ENCODE measurements around the gene ARRDC4. TPM values are rescaled to one million over a fixed set of nuclear protein-coding genes. Genes with fewer than 3 reads are reported as not detected.

Gene ARRDC4
- total RNA-seq, 1 experiment from 2014 or later, result 6.9 TPM

DNA sequence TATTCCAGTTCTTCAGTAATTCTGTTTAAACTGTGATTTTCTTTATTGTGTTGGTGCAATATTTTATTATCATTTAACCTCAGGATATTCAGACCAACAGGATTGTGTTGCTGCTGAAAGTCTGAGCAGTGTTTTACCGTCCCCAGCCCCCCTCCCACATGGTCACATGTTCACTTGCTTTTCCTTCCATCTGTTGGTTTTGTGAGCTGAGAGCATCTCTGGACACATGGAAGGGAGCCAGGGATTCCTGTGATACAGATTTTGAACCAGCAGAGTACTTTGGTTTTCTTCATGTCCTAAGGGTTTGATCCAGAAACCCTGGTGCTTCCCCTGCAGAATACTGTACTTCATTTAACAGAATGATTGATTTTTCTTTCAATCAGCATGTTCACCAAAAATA, 11.9 kb downstream of the ARRDC4 start:
- H3K36me3 ChIP-seq (ENCODE audit: low read depth), result peaks cover 38% of the 10 kb centered on the region
- H4K20me1 ChIP-seq (ENCODE audit: insufficient read depth), result peaks cover 7% of the 10 kb centered on the region; the same call in 1 of the 2 replicates
- ChIA-PET CTCF (no interaction called here), POLR2A (ENCODE audit: unreplicated experiment) (no interaction called here)
- H3K4me1 ChIP-seq (replicated peaks; ENCODE audit: insufficient read depth), result peaks cover 9% of the 10 kb centered on the region
- H2AFZ ChIP-seq, result no peak overlapping the region
- no peak overlapping the region for H3K4me2 ChIP-seq
- no TSS peak for BruUV-seq (replicated peaks)
- DNase-seq, result no peak
- no peak overlapping the region for H3K27ac ChIP-seq
- no peaks in the 10 kb centered on the region for H3K9me2 ChIP-seq (ENCODE audit: insufficient read depth)
- TF ChIP-seq EZH2 (IDR thresholded peaks at IDR 0.05; ENCODE audit: low read depth), result no peak
- TF ChIP-seq, protein P1, sequence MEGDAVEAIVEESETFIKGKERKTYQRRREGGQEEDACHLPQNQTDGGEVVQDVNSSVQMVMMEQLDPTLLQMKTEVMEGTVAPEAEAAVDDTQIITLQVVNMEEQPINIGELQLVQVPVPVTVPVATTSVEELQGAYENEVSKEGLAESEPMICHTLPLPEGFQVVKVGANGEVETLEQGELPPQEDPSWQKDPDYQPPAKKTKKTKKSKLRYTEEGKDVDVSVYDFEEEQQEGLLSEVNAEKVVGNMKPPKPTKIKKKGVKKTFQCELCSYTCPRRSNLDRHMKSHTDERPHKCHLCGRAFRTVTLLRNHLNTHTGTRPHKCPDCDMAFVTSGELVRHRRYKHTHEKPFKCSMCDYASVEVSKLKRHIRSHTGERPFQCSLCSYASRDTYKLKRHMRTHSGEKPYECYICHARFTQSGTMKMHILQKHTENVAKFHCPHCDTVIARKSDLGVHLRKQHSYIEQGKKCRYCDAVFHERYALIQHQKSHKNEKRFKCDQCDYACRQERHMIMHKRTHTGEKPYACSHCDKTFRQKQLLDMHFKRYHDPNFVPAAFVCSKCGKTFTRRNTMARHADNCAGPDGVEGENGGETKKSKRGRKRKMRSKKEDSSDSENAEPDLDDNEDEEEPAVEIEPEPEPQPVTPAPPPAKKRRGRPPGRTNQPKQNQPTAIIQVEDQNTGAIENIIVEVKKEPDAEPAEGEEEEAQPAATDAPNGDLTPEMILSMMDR (conservative IDR thresholded peaks at IDR 0.05), result no peak
- H3K4me3 ChIP-seq, result no peak overlapping the region
- no peaks in the 10 kb centered on the region for H3K9me3 ChIP-seq (ENCODE audit: insufficient read depth, low read depth)
- intact Hi-C loops (cut with micrococcal nuclease; ENCODE audit: unreplicated experiment), result no loop called here
- H3K79me2 ChIP-seq (ENCODE audit: low read depth), result no peaks in the 10 kb centered on the region
- no peaks in the 10 kb centered on the region for H3K27me3 ChIP-seq (ENCODE audit: insufficient read depth, low read depth)
- H3F3A ChIP-seq (ENCODE audit: insufficient read depth, low read depth), result 0 out of 2 replicates have a peak, but pooled peaks cover 11% of the 10 kb centered on the region

DNA sequence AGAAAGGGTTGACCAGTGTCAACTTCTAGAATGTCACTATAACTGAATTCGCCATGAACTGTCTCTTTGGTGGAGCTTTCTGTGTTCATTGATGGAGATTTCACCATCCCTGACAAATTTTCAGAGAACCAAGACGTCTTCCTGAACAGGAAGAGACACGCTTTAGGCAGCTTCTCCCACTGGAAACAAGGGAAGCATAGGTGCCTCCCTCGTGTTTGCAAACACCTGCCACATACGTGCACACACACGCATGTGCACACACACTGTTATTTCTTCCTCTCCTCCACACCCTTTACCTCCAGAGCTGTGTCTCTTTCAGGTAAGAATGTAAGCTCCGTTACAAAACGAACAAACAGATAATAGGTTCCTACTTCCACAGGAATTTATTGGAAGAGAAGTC, 15.6 kb downstream of the ARRDC4 start:
- Histone ChIP-seq H3K4me2 (no peak overlapping the region), H3K27ac (no peak overlapping the region), H3K9me3 (ENCODE audit: insufficient read depth, low read depth) (no peaks in the 10 kb centered on the region), H4K20me1 (ENCODE audit: insufficient read depth) (no peaks in the 10 kb centered on the region), H3K4me3 (no peak overlapping the region), H3K9me2 (ENCODE audit: insufficient read depth) (no peaks in the 10 kb centered on the region), H3K79me2 (ENCODE audit: low read depth) (no peaks in the 10 kb centered on the region), H3F3A (ENCODE audit: insufficient read depth, low read depth) (0 out of 2 replicates have a peak, but pooled peaks cover 15% of the 10 kb centered on the region), H2AFZ (no peak overlapping the region), H3K4me1 (replicated peaks; ENCODE audit: insufficient read depth) (peaks cover 13% of the 10 kb centered on the region), H3K27me3 (ENCODE audit: insufficient read depth, low read depth) (no peaks in the 10 kb centered on the region), H3K36me3 (ENCODE audit: low read depth) (peaks cover 12% of the 10 kb centered on the region)
- ChIA-PET CTCF (no interaction called here), POLR2A (ENCODE audit: unreplicated experiment) (interaction anchor here (0.6 kb wide), 1 partner anchor 318 kb away, joined by 8 read pairs; no protein-coding TSS in a partner anchor)
- BruUV-seq (replicated peaks), result no TSS peak
- intact Hi-C loops (cut with micrococcal nuclease; ENCODE audit: unreplicated experiment), result no loop called here
- TF ChIP-seq, protein P1 (conservative IDR thresholded peaks at IDR 0.05), result no peak
- TF ChIP-seq EZH2 (IDR thresholded peaks at IDR 0.05; ENCODE audit: low read depth), result no peak
- DNase-seq, result no peak

DNA sequence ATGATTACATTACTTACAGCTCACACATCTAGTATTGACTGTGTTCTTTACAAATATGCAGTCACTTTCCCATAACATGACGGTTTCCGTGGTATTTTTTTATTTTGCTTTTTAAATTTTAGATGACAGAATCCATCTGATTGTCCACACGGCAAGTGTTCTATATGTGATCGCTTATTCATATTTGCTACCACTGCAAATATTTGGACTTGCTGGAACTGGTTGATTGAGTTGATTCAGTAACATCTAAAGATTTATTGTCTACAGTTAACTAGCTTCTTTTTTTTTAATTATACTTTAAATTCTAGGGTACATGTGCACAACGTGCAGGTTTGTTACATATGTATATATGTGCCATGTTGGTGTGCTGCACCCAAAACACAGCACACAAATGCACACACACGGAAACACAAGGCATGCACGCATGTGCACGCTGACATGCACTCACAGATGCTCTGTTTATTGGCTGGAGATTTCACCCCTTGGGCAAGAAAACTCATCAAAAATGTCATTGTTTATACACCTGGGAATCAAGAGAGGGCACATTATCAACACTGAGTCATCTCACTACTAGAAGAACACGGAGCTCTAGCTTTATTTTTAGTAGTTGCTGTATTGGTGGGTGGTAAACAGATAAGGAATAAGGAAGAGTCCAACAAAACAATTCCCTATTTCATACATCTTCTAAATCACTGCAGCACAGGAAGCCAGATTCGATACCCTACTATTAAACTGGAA, 16.4 kb downstream of the ARRDC4 start:
- Histone ChIP-seq H3K36me3 (ENCODE audit: low read depth) (peaks cover 4% of the 10 kb centered on the region; the same call in 1 of the 2 replicates), H3K4me1 (replicated peaks; ENCODE audit: insufficient read depth) (peaks cover 13% of the 10 kb centered on the region), H3K27ac (no peak overlapping the region), H3K4me2 (peak overlapping the region; percentile 61), H2AFZ (no peak overlapping the region), H4K20me1 (ENCODE audit: insufficient read depth) (no peaks in the 10 kb centered on the region), H3K9me3 (ENCODE audit: insufficient read depth, low read depth) (no peaks in the 10 kb centered on the region), H3K79me2 (ENCODE audit: low read depth) (no peaks in the 10 kb centered on the region), H3K4me3 (0 out of 2 replicates have a peak overlapping the region, but pooled peaks have one; percentile 15), H3F3A (ENCODE audit: insufficient read depth, low read depth) (0 out of 2 replicates have a peak, but pooled peaks cover 15% of the 10 kb centered on the region), H3K27me3 (ENCODE audit: insufficient read depth, low read depth) (no peaks in the 10 kb centered on the region), H3K9me2 (ENCODE audit: insufficient read depth) (no peaks in the 10 kb centered on the region)
- DNase-seq, result peak in 1 of 2 experiments; percentile 63
- BruUV-seq (replicated peaks), result TSS peak; percentile 33
- CTCF ChIA-PET, result interaction anchor here (0.6 to 1.3 kb wide), 2 partner anchors 17 to 19 kb away, joined by 4 to 5 read pairs; partner anchors contain the start of gene ARRDC4
- POLR2A ChIA-PET (ENCODE audit: unreplicated experiment), result interaction anchor here (0.7 kb wide), 1 partner anchor 671 kb away, joined by 3 read pairs; no protein-coding TSS in a partner anchor
- TF ChIP-seq, protein P1 (conservative IDR thresholded peaks at IDR 0.05), result no peak
- TF ChIP-seq EZH2 (IDR thresholded peaks at IDR 0.05; ENCODE audit: low read depth), result no peak
- intact Hi-C loops (cut with micrococcal nuclease; ENCODE audit: unreplicated experiment), result no loop called here
